ENCODE measurements around the gene IFIT2.

DNA sequence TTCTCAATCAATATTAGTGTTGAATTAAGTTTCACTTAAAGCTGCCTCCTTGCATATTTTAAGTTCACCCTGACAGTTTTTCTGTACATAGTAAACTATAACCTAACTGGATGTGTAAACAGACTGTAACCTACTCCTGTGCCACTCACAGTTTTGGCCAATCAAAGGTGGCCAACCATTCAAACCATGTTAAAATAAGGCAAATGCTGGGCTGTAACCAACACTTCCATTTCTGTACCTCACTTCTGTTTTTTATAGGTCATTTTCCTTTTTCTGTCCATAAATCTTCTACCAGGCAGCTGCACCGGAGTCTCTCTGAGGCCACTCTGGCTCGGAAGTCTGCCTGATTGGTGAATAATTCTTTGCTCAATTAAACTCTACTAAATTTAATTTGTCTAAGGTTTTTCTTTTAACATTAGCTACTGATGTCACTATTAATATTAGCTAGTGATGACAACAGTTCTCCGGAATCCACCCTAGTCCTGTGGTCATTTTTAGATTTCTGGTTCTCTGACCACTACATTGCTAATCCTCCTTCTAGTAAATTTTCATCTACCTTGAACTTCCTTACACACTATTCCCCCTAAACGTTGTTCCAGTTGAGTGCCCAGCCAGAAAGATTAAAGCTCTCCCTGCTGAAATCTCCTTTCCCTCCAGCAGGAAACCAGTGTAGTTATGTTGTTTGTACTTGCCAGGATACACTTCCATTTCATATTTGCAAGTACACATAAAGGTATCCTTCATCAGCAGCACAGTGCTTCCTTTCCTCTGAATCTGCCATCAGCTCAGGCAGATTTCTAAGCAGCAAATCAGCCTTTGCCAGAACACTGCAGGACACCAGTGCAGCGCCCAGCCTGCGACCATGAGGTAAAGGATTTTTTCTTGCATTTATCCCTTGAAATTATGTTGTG is 18.6 kb upstream of the IFIT2 start:
- no peak for TF ChIP-seq FOXJ3 (CRISPR knock-in tag; IDR thresholded peaks at IDR 0.05; ENCODE audit: borderline replicate concordance)
- TF ChIP-seq, protein P1, sequence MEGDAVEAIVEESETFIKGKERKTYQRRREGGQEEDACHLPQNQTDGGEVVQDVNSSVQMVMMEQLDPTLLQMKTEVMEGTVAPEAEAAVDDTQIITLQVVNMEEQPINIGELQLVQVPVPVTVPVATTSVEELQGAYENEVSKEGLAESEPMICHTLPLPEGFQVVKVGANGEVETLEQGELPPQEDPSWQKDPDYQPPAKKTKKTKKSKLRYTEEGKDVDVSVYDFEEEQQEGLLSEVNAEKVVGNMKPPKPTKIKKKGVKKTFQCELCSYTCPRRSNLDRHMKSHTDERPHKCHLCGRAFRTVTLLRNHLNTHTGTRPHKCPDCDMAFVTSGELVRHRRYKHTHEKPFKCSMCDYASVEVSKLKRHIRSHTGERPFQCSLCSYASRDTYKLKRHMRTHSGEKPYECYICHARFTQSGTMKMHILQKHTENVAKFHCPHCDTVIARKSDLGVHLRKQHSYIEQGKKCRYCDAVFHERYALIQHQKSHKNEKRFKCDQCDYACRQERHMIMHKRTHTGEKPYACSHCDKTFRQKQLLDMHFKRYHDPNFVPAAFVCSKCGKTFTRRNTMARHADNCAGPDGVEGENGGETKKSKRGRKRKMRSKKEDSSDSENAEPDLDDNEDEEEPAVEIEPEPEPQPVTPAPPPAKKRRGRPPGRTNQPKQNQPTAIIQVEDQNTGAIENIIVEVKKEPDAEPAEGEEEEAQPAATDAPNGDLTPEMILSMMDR (IDR thresholded peaks at IDR 0.05): no peak
- TF ChIP-seq, protein P2, sequence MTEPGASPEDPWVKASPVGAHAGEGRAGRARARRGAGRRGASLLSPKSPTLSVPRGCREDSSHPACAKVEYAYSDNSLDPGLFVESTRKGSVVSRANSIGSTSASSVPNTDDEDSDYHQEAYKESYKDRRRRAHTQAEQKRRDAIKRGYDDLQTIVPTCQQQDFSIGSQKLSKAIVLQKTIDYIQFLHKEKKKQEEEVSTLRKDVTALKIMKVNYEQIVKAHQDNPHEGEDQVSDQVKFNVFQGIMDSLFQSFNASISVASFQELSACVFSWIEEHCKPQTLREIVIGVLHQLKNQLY (CRISPR knock-in tag; IDR thresholded peaks at IDR 0.05): no peak
- TF ChIP-seq TCF7 (CRISPR knock-in tag; IDR thresholded peaks at IDR 0.05; ENCODE audit: low read depth): no peak
- TF ChIP-seq, protein P3, sequence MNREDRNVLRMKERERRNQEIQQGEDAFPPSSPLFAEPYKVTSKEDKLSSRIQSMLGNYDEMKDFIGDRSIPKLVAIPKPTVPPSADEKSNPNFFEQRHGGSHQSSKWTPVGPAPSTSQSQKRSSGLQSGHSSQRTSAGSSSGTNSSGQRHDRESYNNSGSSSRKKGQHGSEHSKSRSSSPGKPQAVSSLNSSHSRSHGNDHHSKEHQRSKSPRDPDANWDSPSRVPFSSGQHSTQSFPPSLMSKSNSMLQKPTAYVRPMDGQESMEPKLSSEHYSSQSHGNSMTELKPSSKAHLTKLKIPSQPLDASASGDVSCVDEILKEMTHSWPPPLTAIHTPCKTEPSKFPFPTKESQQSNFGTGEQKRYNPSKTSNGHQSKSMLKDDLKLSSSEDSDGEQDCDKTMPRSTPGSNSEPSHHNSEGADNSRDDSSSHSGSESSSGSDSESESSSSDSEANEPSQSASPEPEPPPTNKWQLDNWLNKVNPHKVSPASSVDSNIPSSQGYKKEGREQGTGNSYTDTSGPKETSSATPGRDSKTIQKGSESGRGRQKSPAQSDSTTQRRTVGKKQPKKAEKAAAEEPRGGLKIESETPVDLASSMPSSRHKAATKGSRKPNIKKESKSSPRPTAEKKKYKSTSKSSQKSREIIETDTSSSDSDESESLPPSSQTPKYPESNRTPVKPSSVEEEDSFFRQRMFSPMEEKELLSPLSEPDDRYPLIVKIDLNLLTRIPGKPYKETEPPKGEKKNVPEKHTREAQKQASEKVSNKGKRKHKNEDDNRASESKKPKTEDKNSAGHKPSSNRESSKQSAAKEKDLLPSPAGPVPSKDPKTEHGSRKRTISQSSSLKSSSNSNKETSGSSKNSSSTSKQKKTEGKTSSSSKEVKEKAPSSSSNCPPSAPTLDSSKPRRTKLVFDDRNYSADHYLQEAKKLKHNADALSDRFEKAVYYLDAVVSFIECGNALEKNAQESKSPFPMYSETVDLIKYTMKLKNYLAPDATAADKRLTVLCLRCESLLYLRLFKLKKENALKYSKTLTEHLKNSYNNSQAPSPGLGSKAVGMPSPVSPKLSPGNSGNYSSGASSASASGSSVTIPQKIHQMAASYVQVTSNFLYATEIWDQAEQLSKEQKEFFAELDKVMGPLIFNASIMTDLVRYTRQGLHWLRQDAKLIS (CRISPR knock-in tag; IDR thresholded peaks at IDR 0.05; ENCODE audit: borderline replicate concordance): no peak
- TF ChIP-seq ZNF423 (CRISPR knock-in tag; IDR thresholded peaks at IDR 0.05): no peak
- TF ChIP-seq, protein P4, sequence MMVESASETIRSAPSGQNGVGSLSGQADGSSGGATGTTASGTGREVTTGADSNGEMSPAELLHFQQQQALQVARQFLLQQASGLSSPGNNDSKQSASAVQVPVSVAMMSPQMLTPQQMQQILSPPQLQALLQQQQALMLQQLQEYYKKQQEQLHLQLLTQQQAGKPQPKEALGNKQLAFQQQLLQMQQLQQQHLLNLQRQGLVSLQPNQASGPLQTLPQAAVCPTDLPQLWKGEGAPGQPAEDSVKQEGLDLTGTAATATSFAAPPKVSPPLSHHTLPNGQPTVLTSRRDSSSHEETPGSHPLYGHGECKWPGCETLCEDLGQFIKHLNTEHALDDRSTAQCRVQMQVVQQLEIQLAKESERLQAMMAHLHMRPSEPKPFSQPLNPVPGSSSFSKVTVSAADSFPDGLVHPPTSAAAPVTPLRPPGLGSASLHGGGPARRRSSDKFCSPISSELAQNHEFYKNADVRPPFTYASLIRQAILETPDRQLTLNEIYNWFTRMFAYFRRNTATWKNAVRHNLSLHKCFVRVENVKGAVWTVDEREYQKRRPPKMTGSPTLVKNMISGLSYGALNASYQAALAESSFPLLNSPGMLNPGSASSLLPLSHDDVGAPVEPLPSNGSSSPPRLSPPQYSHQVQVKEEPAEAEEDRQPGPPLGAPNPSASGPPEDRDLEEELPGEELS (CRISPR knock-in tag; IDR thresholded peaks at IDR 0.05): no peak
- TF ChIP-seq FOXP1 (CRISPR knock-in tag; IDR thresholded peaks at IDR 0.05; ENCODE audit: borderline replicate concordance): no peak
- TF ChIP-seq, protein P5, sequence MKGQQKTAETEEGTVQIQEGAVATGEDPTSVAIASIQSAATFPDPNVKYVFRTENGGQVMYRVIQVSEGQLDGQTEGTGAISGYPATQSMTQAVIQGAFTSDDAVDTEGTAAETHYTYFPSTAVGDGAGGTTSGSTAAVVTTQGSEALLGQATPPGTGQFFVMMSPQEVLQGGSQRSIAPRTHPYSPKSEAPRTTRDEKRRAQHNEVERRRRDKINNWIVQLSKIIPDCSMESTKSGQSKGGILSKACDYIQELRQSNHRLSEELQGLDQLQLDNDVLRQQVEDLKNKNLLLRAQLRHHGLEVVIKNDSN (CRISPR knock-in tag; IDR thresholded peaks at IDR 0.05): no peak
- no peak for TF ChIP-seq NR2C2 (CRISPR knock-in tag; IDR thresholded peaks at IDR 0.05)
- TF ChIP-seq FOXK1 (CRISPR knock-in tag; IDR thresholded peaks at IDR 0.05): no peak
- no peak for TF ChIP-seq CREB1 (CRISPR knock-in tag; IDR thresholded peaks at IDR 0.05)
- no peak for TF ChIP-seq ELF4 (CRISPR knock-in tag; IDR thresholded peaks at IDR 0.05; ENCODE audit: low read depth)
- no peak for TF ChIP-seq ZNF138 (CRISPR knock-in tag; conservative IDR thresholded peaks at IDR 0.05)
